Uterus (tissue), 2 donors: ENCODE results near the gene ZDHHC14.

Source experiments
- POLR2A ChIP-seq, 2 donors: fragments of 450-650 bp; IDR thresholded peaks; one replicate each; pipeline ENCODE4 v1.6.1; 2016; ENCODE audit warnings: antibody characterized with exemption in 2 of 2, mild to moderate bottlenecking in 1 of 2, moderate library complexity in 1 of 2
- TF ChIP-seq, protein P1 (sequence below), 4 experiments: fragments of 200-600 bp in 2 of 4; fragments of 450-650 bp in 2 of 4; sonication (generic) in 2 of 4; IDR thresholded peaks; one replicate each; pipeline ENCODE4 v1.5.1; 2016 to 2019; ENCODE audit warnings: antibody characterized with exemption in 4 of 4, mild to moderate bottlenecking in 2 of 4, moderate library complexity in 1 of 4

GRCh38 chr6:157637516-157637915 lies 256.5 kb downstream of the ZDHHC14 start:
- TF ChIP-seq, protein P1, sequence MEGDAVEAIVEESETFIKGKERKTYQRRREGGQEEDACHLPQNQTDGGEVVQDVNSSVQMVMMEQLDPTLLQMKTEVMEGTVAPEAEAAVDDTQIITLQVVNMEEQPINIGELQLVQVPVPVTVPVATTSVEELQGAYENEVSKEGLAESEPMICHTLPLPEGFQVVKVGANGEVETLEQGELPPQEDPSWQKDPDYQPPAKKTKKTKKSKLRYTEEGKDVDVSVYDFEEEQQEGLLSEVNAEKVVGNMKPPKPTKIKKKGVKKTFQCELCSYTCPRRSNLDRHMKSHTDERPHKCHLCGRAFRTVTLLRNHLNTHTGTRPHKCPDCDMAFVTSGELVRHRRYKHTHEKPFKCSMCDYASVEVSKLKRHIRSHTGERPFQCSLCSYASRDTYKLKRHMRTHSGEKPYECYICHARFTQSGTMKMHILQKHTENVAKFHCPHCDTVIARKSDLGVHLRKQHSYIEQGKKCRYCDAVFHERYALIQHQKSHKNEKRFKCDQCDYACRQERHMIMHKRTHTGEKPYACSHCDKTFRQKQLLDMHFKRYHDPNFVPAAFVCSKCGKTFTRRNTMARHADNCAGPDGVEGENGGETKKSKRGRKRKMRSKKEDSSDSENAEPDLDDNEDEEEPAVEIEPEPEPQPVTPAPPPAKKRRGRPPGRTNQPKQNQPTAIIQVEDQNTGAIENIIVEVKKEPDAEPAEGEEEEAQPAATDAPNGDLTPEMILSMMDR (IDR thresholded peaks at IDR 0.05), result no peak
- no peak for TF ChIP-seq POLR2A (IDR thresholded peaks at IDR 0.05)
